Testis (tissue), 3 donors: ENCODE measurements around the gene DDOST. TPM values are rescaled to one million over a fixed set of nuclear protein-coding genes. Genes with fewer than 3 reads are reported as not detected.

ENCODE experiments used
- DNase-seq: peaks from one replicate; pipeline ENCODE4 v3.0.0-alpha.2; 2019
- H3K27ac ChIP-seq, 2 donors: fragments of 200-600 bp; sonication (generic); one replicate each; pipeline ENCODE4 v1.5.1; 2019
- H3K27me3 ChIP-seq: fragments of 200-600 bp; sonication (generic); one replicate; pipeline ENCODE4 v1.5.1; 2019
- H3K36me3 ChIP-seq: fragments of 200-600 bp; sonication (generic); one replicate; pipeline ENCODE4 v1.5.1; 2017; ENCODE audit warnings: low read depth; ENCODE audit errors: missing control alignments
- H3K4me1 ChIP-seq: fragments of 200-600 bp; sonication (generic); one replicate; pipeline ENCODE4 v1.5.1; 2019
- H3K4me3 ChIP-seq, 2 donors: fragments of 200-600 bp; sonication (generic); one replicate each; pipeline ENCODE4 v1.5.1; 2017 to 2019
- H3K9me3 ChIP-seq: fragments of 200-600 bp; sonication (generic); one replicate; pipeline ENCODE4 v1.5.1; 2017
- POLR2A ChIP-seq: fragments of 450-650 bp; IDR thresholded peaks from one replicate; pipeline ENCODE4 v1.6.1; 2017; ENCODE audit warnings: antibody characterized with exemption, mild to moderate bottlenecking, moderate library complexity
- WGBS, 2 donors: methylation state at CpG; one replicate each; pipeline ENCODE4 v1.1.5; 2018; 5-methylcytosine and 5-hydroxymethylcytosine counted together
- intact Hi-C: fragments of 100-400 bp; cut with DNase I; formaldehyde crosslinking; loops from one replicate; pipeline ENCODE4 v1.15.1; 2023; ENCODE audit warnings: low total_unique reads
- polyA plus RNA-seq: library from polyadenylated mRNA; stranded (reverse); fragments of 350-450 nt; fragmentation: Illumina TruSeq; extraction: RNeasy Lipid Tissue Mini Kit (QIAGEN cat#74804); gene quantifications from one replicate; pipeline ENCODE4 v1.2.3, GENCODE V29; 2014; ENCODE audit warnings: low read depth, low replicate concordance; ENCODE audit not compliant: insufficient read depth
- total RNA-seq, 2 donors: library from RNA; depleted of rRNA; stranded (reverse); fragments of >200 nt; gene quantifications; one replicate each; pipeline ENCODE4 v1.2.3, GENCODE V29; 2016
- TF ChIP-seq, protein P1 (sequence below), 3 experiments: fragments of 450-650 bp in 2 of 3; fragments of 200-600 bp in 1 of 3; sonication (generic) in 1 of 3; IDR thresholded peaks; one replicate each; pipeline ENCODE4 v1.5.1; 2016 to 2019; ENCODE audit warnings: antibody characterized with exemption in 3 of 3, mild to moderate bottlenecking in 2 of 3, moderate library complexity in 1 of 3

Gene DDOST
- total and polyA plus RNA-seq, 3 donors from 2014 or later: 207 to 275 (median 237) TPM

DNA sequence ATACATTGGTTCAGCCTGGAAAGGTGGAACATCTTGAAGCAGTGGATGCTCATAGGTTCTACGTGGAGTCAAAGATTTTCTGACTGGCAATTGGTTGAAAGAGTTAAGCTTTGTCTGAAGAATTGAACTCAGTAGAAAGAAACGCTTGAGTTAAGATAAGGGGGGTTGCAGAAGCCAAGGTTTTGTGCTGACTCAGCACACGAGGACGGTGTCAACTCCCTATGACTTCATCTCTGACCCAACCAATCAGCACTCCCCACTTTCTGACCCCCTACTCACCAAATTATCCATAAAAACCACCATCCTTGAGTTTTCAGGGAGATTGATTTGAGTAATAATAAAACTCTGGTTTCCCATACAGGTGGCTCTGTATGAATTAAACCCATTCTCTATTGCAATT is 30.4 kb downstream of the DDOST start:
- Histone ChIP-seq H3K4me3 (no peak overlapping the region), H3K27me3 (no peaks in the 10 kb centered on the region), H3K27ac (no peak overlapping the region), H3K36me3 (no peaks in the 10 kb centered on the region), H3K4me1 (peaks cover 17% of the 10 kb centered on the region), H3K9me3 (no peaks in the 10 kb centered on the region)
- no peak for TF ChIP-seq POLR2A
- TF ChIP-seq, protein P1, sequence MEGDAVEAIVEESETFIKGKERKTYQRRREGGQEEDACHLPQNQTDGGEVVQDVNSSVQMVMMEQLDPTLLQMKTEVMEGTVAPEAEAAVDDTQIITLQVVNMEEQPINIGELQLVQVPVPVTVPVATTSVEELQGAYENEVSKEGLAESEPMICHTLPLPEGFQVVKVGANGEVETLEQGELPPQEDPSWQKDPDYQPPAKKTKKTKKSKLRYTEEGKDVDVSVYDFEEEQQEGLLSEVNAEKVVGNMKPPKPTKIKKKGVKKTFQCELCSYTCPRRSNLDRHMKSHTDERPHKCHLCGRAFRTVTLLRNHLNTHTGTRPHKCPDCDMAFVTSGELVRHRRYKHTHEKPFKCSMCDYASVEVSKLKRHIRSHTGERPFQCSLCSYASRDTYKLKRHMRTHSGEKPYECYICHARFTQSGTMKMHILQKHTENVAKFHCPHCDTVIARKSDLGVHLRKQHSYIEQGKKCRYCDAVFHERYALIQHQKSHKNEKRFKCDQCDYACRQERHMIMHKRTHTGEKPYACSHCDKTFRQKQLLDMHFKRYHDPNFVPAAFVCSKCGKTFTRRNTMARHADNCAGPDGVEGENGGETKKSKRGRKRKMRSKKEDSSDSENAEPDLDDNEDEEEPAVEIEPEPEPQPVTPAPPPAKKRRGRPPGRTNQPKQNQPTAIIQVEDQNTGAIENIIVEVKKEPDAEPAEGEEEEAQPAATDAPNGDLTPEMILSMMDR (IDR thresholded peaks at IDR 0.05): no peak
- intact Hi-C loops: no loop called here
- DNase-seq: no peak
- WGBS, 2 donors: 35 to 44% methylated on average over 4 of the region's 4 CpGs

DNA sequence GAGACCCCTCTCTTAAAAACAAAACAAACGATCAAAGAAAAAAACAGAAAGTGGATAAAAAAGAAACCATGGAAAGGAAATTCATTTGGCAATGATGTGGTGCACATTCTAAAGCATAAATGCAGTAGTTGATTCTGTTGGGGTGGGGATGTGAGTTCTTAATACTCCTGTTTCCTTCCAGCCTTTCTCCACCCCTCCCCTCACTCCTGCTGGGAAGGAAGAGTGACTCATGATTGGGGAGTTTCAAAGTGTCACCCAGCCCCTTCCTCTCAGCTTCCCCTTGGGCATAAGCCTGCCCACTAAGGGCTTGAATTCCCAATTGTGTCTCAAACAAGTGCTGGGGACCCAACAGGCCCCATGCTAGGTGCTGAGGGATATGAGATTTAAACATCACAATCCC is 34.6 kb downstream of the DDOST start:
- Histone ChIP-seq H3K9me3 (no peaks in the 10 kb centered on the region), H3K36me3 (no peaks in the 10 kb centered on the region), H3K27ac (no peak overlapping the region), H3K27me3 (no peaks in the 10 kb centered on the region), H3K4me1 (no peaks in the 10 kb centered on the region), H3K4me3 (no peak overlapping the region)
- 68 to 69% methylated on average over 1 of the region's 1 CpG for whole genome bisulfite sequencing, 2 donors
- DNase-seq: no peak
- intact Hi-C loops: no loop called here
- TF ChIP-seq, protein P1 (IDR thresholded peaks at IDR 0.05): no peak
- TF ChIP-seq POLR2A: no peak

DNA sequence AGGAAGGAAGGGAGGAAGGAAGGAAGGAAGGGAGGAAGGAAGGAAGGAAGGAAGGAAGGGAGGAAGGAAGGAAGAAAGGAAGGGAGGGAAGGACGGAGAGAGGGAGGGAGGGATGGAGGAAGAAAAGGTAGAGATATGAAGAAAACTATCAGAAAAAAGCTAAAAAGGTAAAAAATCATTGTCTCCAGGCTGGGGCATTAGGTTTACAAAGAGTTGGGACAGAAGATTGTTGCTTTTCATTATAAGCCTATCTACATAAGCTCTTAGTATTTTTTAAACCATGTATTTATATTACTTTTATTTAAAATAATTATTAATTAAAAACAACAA is 35.1 kb downstream of the DDOST start:
- WGBS, 2 donors: 84 to 91% methylated on average over 1 of the region's 1 CpG
- H3K4me1 ChIP-seq: no peaks in the 10 kb centered on the region
- no peak for DNase-seq
- intact Hi-C loops: no loop called here
- no peaks in the 10 kb centered on the region for H3K27me3 ChIP-seq
- no peaks in the 10 kb centered on the region for H3K36me3 ChIP-seq
- TF ChIP-seq POLR2A: no peak
- TF ChIP-seq, protein P1 (IDR thresholded peaks at IDR 0.05): no peak
- no peak overlapping the region for H3K4me3 ChIP-seq
- H3K9me3 ChIP-seq: no peaks in the 10 kb centered on the region
- H3K27ac ChIP-seq: no peak overlapping the region

DNA sequence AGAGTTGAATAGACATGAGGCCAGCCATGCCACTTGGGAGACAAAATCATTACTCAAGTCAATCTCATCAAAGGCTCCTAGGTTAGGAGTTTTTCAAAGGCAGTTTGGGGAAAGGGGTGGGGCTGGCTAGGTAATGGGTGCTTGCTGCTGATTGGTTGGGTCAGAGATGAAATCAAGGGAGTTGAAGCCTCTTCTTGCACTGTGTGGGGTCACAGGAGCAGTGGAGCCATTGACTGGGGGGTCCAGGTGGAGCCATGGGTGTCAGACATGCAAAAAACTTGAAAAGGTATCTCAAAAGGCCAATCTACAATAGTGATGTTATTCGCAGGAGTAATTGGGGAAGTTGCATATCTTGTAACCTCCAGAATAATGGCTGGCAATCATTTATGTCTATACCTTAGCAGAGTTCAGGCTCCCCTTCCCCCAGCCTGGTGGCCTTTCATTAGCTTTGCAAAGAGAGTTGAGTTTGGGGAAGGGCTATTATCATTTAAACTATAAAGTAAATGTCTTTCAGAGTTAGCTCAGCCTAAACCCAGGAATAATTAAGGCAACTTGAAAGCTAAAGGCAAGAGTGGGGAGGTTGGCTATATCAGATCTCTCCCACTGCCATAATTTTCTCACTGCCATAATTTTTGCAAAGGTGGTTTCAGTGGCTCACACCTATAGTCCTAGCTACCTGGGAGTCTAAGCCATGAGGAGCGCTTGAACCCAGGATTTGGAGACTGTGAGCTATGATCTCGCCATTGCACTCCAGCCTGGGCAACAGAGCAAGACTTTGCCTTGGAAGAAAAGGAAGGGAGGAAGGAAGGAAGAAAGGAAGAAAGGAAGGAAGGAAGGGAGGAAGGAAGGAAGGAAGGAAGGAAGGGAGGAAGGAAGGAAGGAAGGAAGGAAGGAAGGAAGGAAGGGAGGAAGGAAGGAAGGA is 35.7 kb downstream of the DDOST start:
- 82 to 91% methylated on average over 3 of the region's 3 CpGs for WGBS, 2 donors
- H3K27ac ChIP-seq: no peak overlapping the region
- no peak for DNase-seq
- intact Hi-C loops: no loop called here
- no peak overlapping the region for H3K4me3 ChIP-seq
- no peaks in the 10 kb centered on the region for H3K9me3 ChIP-seq
- TF ChIP-seq, protein P1 (IDR thresholded peaks at IDR 0.05): no peak
- TF ChIP-seq POLR2A: no peak
- H3K4me1 ChIP-seq: no peaks in the 10 kb centered on the region
- no peaks in the 10 kb centered on the region for H3K36me3 ChIP-seq
- no peaks in the 10 kb centered on the region for H3K27me3 ChIP-seq

DNA sequence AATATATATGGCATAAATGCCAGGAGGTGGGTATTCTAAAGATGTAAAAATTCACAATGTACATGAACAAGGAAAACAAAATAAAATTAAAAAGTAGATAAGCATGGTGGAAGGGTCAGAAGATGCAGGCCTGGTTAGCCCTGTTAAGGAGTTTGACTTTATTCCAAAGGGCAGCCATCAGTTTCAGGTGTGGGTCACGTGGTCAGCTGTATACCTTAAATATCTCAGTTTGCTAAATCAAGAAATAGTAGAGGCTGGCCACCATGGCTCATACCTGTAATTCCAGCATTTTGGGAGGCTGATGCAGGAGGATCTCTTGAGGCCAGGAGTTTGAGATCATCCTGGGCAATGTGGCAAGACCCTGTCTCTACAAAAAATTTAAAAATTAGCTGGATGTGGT is 36.5 kb downstream of the DDOST start:
- WGBS, 2 donors: 86 to 93% methylated on average over 1 of the region's 1 CpG

More for the DNA sequence above, 36.5 kb downstream of the DDOST start:
- H3K4me1 ChIP-seq: no peaks in the 10 kb centered on the region
- no peaks in the 10 kb centered on the region for H3K9me3 ChIP-seq
- no peak overlapping the region for H3K4me3 ChIP-seq
- no peak overlapping the region for H3K27ac ChIP-seq
- TF ChIP-seq, protein P1 (IDR thresholded peaks at IDR 0.05): no peak
- no peak for TF ChIP-seq POLR2A
- H3K36me3 ChIP-seq: no peaks in the 10 kb centered on the region
- H3K27me3 ChIP-seq: no peaks in the 10 kb centered on the region
- no peak for DNase-seq
- intact Hi-C loops: no loop called here
